Measurements from ENCODE around the gene MPPED1. TPM values are rescaled to one million over a fixed set of nuclear protein-coding genes. Genes with fewer than 3 reads are reported as not detected.

MPPED1 gene
- total RNA-seq, 4 donors from 2014 or later, result not detected

DNA sequence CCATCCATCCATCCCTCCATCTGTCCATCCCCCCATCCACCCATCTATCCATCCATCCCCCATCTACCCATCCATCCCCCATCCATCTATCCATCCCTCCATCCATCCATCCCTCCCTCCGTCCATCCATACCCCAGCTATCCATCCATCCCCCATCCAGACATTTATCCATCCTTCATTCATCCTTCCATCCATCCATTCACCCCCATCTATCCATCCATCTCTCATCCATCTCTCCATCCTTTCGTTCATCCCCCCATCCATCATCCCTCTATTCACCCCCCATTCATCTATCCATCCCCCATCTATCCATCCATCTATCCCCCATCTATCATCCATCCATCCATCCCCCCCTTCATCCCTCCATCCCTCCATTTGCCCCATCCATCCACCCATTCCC lies 97.5 kb downstream of the MPPED1 start:
- TF ChIP-seq CTCF (IDR thresholded peaks at IDR 0.05; ENCODE audit: low read depth), result no peak

DNA sequence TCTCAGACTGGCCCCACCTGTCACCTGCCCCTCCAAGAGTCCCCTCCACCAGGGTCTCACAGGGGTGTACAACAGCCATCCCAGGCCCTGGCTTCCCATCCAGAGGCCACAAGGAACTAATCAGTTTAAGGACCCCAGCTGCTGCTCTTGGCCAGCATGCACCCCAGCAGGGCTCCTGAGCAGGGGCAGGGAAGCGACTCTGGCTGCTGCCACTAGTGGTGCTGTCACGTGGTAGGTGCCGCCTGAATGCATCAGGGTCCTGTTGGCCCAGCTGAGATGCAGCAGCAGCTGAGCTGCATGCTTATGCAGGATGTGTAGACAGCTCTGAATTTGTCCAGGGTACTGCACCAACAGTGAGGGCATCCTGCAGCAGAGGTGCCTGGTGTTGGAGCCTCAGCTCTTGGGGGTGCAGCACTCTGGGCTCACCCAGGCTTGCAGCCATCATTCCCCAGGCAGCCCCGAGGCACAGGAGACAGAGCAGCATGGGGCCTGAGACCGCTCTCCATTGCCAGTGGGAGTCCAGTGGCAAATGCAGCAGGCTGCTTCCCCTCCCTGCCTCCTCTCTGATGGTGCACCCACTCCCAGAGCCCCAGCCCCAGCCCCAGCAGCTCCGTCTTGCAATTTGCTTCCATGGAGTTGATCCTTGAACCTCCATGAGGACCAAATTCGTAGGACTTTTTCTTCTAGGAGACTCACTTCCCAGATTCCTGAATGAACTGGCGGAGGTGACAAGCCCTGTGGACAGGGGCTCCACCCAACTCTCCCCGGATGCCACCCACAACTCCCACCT lies 98.7 kb downstream of the MPPED1 start:
- no peak for TF ChIP-seq CTCF (IDR thresholded peaks at IDR 0.05; ENCODE audit: low read depth)

DNA sequence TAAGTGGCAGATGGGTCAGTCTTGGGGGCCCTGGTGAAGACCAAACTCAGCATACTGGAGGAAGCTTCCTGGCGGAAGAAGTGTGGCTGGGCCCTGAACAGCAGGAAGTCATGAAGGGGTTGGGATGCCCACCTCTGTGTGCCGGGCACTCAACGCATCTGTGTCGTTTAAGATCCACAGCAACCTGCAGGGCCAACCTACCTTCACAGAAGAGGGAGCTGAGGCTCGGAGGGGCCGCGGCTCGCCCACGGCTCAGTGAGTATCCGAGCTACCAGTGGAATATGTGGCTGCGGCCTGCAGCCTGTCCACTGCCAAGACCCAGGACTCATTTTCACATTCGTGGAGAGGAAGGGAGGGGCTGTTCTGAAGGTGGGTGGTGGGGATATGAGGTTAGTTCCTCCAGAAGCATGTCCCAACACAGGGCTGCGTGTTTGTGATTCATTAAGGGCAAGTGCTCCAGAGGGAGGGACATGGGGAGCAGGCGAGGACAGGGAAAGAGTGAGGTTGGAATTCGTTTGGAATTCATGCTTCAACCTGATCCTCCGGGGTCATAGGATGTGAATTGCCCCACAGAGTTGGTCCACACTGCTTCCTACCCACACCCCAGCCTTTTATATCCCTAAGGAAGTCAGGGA lies 99.6 kb downstream of the MPPED1 start:
- no peak for TF ChIP-seq CTCF (IDR thresholded peaks at IDR 0.05; ENCODE audit: low read depth)

DNA sequence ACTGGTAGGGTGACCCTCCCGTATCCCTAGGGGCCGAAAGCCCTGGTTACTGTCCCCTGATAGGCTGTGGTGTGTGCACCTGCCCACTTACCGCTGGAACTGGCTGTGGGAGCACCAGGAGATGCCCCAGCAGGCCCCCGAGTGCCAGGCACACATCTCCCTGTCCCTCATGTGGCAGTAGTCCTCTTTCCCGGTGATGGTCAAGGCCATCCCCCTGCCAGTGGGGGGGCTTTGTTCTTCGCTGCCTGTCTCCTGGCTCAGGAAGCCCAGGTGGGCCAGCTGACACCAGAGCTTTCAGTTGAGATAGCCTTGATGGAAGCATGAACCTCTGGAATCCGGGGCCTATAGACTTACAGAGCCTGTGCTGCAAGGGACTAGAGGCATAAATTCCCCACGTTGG lies 100.5 kb downstream of the MPPED1 start:
- no peak for TF ChIP-seq CTCF (IDR thresholded peaks at IDR 0.05; ENCODE audit: low read depth)

DNA sequence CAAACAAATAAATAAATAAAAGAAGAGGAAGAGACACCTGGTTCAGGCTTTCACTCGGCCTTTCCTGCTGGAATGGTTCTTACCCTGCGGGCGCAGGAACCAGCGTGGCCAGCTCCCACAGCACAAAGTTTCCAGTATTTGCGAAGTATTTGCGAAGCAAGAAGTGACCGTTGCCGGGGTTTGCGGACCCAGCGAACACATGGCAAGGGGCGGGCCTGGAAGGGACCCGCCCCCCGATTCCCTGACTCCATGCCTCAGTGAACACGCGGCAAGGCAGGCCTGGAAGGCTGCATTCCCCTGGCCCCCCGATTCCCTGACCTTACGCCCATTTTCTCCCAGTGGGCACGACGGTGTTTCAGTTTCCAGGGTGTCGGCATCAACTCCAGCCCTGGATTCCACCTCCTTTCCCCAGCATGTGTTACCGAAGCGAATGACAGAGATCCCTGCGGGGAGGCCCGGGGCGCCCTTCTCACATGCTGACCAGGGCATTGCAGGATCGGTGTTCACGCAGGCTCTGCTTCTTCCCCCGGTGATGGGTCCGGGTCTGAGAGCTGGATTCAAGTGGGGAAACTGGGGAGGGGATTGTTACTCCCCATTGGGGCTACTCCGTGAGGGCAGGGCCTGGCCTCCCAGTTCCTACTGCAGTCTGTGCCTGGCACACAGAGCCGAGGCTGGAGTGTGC lies 102.8 kb downstream of the MPPED1 start:
- TF ChIP-seq CTCF (IDR thresholded peaks at IDR 0.05; ENCODE audit: low read depth), result no peak

DNA sequence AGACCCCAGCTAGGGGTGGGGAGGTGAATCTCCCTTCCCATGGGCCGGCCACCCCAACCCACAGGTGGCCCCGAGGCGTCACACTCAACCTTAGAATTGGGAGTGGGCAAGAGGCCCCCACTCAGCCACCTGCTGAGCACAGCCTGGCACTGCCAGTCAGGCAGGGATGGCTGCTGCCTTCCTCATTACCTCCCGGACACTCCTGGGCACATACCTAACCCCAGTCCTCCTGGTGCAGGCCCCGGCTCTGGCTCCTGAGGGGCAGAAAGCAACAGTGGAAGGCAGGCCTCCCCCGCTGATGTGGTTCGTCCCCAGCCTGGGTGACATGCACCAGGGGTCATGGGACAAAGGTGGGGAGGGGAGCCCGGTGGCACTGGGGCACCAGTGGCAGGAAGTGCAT lies 103.6 kb downstream of the MPPED1 start:
- TF ChIP-seq CTCF (IDR thresholded peaks at IDR 0.05; ENCODE audit: low read depth), result no peak

DNA sequence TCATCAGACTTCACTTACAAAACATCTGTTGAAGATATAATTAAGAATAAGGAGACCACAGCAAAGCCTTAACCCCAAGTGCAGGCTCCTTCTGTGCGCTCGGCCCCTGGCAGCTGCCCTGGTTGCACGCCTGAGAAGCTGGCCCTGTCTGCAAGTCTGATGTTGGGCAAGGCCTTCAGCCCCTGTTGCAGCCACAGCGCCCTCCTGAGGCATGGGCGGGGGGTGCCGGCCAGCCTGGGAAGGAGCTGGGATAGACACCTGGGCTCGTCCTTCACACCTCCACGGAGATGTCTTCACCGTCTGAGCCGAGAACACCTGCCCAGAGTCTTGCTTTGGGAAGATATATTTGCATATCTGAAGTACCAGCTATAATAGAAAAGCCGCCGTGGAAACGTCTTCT lies 104.1 kb downstream of the MPPED1 start:
- no peak for TF ChIP-seq CTCF (IDR thresholded peaks at IDR 0.05; ENCODE audit: low read depth)
